Measurements from ENCODE around the gene TBC1D5. TPM values are rescaled to one million over a fixed set of nuclear protein-coding genes. Genes with fewer than 3 reads are reported as not detected.

Gene TBC1D5
- total and polyA plus RNA-seq, 2 of the 8 experiments (the other 6 are each of a cell fraction or from before 2014, with no cell fraction given) = 11.0 to 22.9 TPM

DNA sequence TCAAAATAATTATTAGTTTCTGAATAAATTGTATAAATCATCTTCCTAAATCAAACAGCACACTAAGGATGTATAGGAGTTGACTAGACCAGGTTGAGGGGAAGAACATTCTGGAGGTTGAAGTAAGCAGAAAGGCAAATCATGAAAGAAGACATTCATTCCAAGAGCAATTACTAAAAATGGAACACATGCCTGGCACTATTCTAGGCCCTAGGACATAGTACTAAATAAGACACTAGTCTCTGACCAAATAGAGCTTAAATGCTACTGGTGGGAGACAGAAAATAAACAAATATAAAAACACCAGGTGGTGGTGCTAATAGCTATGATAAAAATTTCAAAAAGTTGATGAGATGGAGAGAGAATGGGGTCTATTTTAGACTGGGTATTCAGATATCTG lies 190.1 kb downstream of the TBC1D5 start (continued):
- TF ChIP-seq POU5F1 (IDR thresholded peaks at IDR 0.05; ENCODE audit: low read depth, low read length) = no peak
- no peak for TF ChIP-seq BRCA1 (IDR thresholded peaks at IDR 0.05; ENCODE audit: low read depth, low read length)
